Neuronal stem cell (in vitro differentiated cells): Measurements from ENCODE around the gene CDPF1.
A peak's percentile ranks its signal among the peaks of the same experiment; 100 is the strongest.
"Not testable (repeated sequence)": the region's sequence is repeated elsewhere in the genome, so short reads cannot be mapped to it uniquely, and the experiment has no call there.

ENCODE experiments used
- DNase-seq: peaks from one replicate; pipeline ENCODE4 v3.0.0-alpha.2; 2013; ENCODE audit warnings: low spot score
- H2AFZ ChIP-seq: one replicate; pipeline ENCODE4 v1.6.1; 2013; ENCODE audit warnings: mild to moderate bottlenecking, low read length, inconsistent platforms
- H2AK5ac ChIP-seq: 2 replicates; pipeline ENCODE4 v1.6.1; 2013; ENCODE audit warnings: low read depth, mild to moderate bottlenecking, inconsistent platforms, low read length, moderate library complexity, mixed read lengths
- H2BK120ac ChIP-seq: 2 replicates; pipeline ENCODE4 v1.6.1; 2013; ENCODE audit warnings: low read depth, mild to moderate bottlenecking, inconsistent platforms, low read length, moderate library complexity, mixed read lengths
- H2BK12ac ChIP-seq: one replicate; pipeline ENCODE4 v1.6.1; 2013; ENCODE audit warnings: low read length, inconsistent platforms
- H2BK15ac ChIP-seq: 2 replicates; pipeline ENCODE4 v1.6.1; 2013; ENCODE audit warnings: mild to moderate bottlenecking, low read length, inconsistent platforms, mixed read lengths
- H2BK5ac ChIP-seq: one replicate; pipeline ENCODE4 v1.6.1; 2013; ENCODE audit warnings: inconsistent platforms, mild to moderate bottlenecking, low read length, moderate library complexity
- H3K14ac ChIP-seq: one replicate; pipeline ENCODE4 v1.6.1; 2013; ENCODE audit warnings: low read length, inconsistent platforms
- H3K18ac ChIP-seq: 2 replicates; pipeline ENCODE4 v1.6.1; 2013; ENCODE audit warnings: low read length, inconsistent platforms
- H3K23ac ChIP-seq: 2 replicates; pipeline ENCODE4 v1.6.1; 2013; ENCODE audit warnings: low read depth, mild to moderate bottlenecking, mixed read lengths, low read length, inconsistent platforms; ENCODE audit not compliant: poor library complexity
- H3K27ac ChIP-seq: replicated peaks from 3 replicates; pipeline ENCODE4 v1.5.1; 2013; ENCODE audit warnings: low read length, inconsistent platforms
- H3K27me3 ChIP-seq, 3 experiments: 2 replicates each; pipeline ENCODE4 v1.6.1; 2013; ENCODE audit warnings: low read length in 3 of 3, mild to moderate bottlenecking in 2 of 3, inconsistent platforms in 1 of 3, low read depth in 1 of 3, mixed read lengths in 1 of 3, moderate library complexity in 1 of 3; ENCODE audit not compliant: control insufficient read depth in 3 of 3, insufficient read depth in 3 of 3
- H3K36me3 ChIP-seq, 2 donors: replicated peaks in 1 of 2; 2 replicates each; pipeline ENCODE4 v1.6.1; 2013; ENCODE audit warnings: low read length in 2 of 2; ENCODE audit not compliant: control insufficient read depth in 2 of 2, insufficient read depth in 2 of 2
- H3K4ac ChIP-seq: 2 replicates; pipeline ENCODE4 v1.6.1; 2013; ENCODE audit warnings: inconsistent platforms, mild to moderate bottlenecking, low read length, moderate library complexity
- H3K4me1 ChIP-seq, 2 donors: 1 replicate in 1 of 2; 2 replicates in 1 of 2; pipeline ENCODE4 v1.6.1; 2013; ENCODE audit warnings: low read length in 2 of 2, low read depth in 1 of 2; ENCODE audit not compliant: control insufficient read depth in 2 of 2, insufficient read depth in 1 of 2
- H3K4me2 ChIP-seq: one replicate; pipeline ENCODE4 v1.6.1; 2013; ENCODE audit warnings: mild to moderate bottlenecking, low read length, inconsistent platforms; ENCODE audit not compliant: insufficient read depth, poor library complexity, severe bottlenecking
- H3K4me3 ChIP-seq, 2 donors: 2 replicates each; pipeline ENCODE4 v1.5.1; 2013; ENCODE audit warnings: low read length in 2 of 2, mild to moderate bottlenecking in 2 of 2, inconsistent platforms in 1 of 2, moderate library complexity in 1 of 2
- H3K79me1 ChIP-seq: one replicate; pipeline ENCODE4 v1.6.1; 2013; ENCODE audit warnings: low read depth, mild to moderate bottlenecking, inconsistent platforms, low read length, moderate library complexity
- H3K9ac ChIP-seq: one replicate; pipeline ENCODE4 v1.6.1; 2013; ENCODE audit warnings: mild to moderate bottlenecking, low read depth, low read length, inconsistent platforms; ENCODE audit not compliant: poor library complexity
- H3K9me3 ChIP-seq, 2 donors: replicated peaks in 1 of 2; 2 replicates each; pipeline versions ENCODE3 to v1.6.1; 2013; ENCODE audit warnings: low read length in 2 of 2, mild to moderate bottlenecking in 2 of 2, inconsistent platforms in 1 of 2, low read depth in 1 of 2, mixed read lengths in 1 of 2, moderate library complexity in 1 of 2; ENCODE audit not compliant: control insufficient read depth in 2 of 2, insufficient read depth in 1 of 2
- H4K8ac ChIP-seq: one replicate; pipeline ENCODE4 v1.6.1; 2013; ENCODE audit warnings: low read depth, mild to moderate bottlenecking, inconsistent platforms, low read length, moderate library complexity
- H4K91ac ChIP-seq: one replicate; pipeline ENCODE4 v1.6.1; 2013; ENCODE audit warnings: low read length, low read depth, mild to moderate bottlenecking, inconsistent platforms; ENCODE audit not compliant: poor library complexity
- WGBS, 2 donors: extraction: QIAGEN DNeasy Blood & Tissue Kit; methylation state at CpG; one replicate each; pipeline ENCODE4 v1.1.7; 2013; ENCODE audit warnings: missing lambda C conversion rate in 2 of 2, mixed read lengths in 1 of 2; ENCODE audit not compliant: insufficient read length in 2 of 2, insufficient replicate concordance in 1 of 2; ENCODE audit errors: extremely low coverage in 2 of 2; 5-methylcytosine and 5-hydroxymethylcytosine counted together

The CDPF1 gene

GRCh38 chr22:46267431-46268279, 17.6 kb upstream of the CDPF1 start, which contains the start of gene TTC38:
TSS of gene TTC38 (plus strand) at chr22:46268008. CDS start at chr22:46268040, 32 bp downstream.
- Histone ChIP-seq H3K4me2 (peak within 1 kb of the TSS; percentile 86), H2BK120ac (peak within 1 kb of the TSS; percentile 87), H3K79me1 (no peaks in the 10 kb centered on the region), H3K14ac (peak within 1 kb of the TSS; percentile 84), H4K8ac (peak within 1 kb of the TSS; percentile 82), H3K4me1 (peaks cover 0 to 4% of the 10 kb centered on the region in 2 donors), H3K23ac (peak within 1 kb of the TSS; percentile 85), H3K18ac (peak within 1 kb of the TSS; percentile 84), H3K27ac (no peak within 1 kb of the TSS), H3K9ac (peak within 1 kb of the TSS; percentile 77), H2BK5ac (peak within 1 kb of the TSS; percentile 82), H2BK15ac (no peak within 1 kb of the TSS), H3K4ac (peak within 1 kb of the TSS; percentile 37), H2BK12ac (no peak within 1 kb of the TSS), H3K9me3 (peaks cover 10 to 34% of the 10 kb centered on the region in 2 donors), H3K36me3 (peaks cover 5 to 22% of the 10 kb centered on the region in 2 donors), H2AFZ (peak within 1 kb of the TSS; percentile 100), H3K4me3 (peak within 1 kb of the TSS; percentile 82 to 86), H2AK5ac (peak within 1 kb of the TSS; percentile 96), H4K91ac (no peak within 1 kb of the TSS), H3K27me3 (peaks cover 9 to 24% (median 16%) of the 10 kb centered on the region in 3 experiments)
- DNase-seq = peak; percentile 58
- WGBS, 2 donors = no CpG with 5 or more reads among the region's 74 CpGs

- H3K36me3 ChIP-seq, H2BK12ac ChIP-seq, H4K8ac ChIP-seq, H2BK5ac ChIP-seq, H3K4me2 ChIP-seq, H3K27ac ChIP-seq, H2BK120ac ChIP-seq, H2AK5ac ChIP-seq, H2BK15ac ChIP-seq, DNase-seq, H3K9ac ChIP-seq, H3K18ac ChIP-seq, H2AFZ ChIP-seq, H3K23ac ChIP-seq, H3K4me3 ChIP-seq, H4K91ac ChIP-seq, H3K14ac ChIP-seq, H3K79me1 ChIP-seq, H3K4me1 ChIP-seq, H3K4ac ChIP-seq: not testable (repeated sequence)
- H3K27me3 ChIP-seq = peaks cover 18 to 39% (median 36%) of the 10 kb centered on the region in 3 experiments
- no CpG with 5 or more reads among the region's 4 CpGs for WGBS, 2 donors
- peaks cover 22 to 53% of the 10 kb centered on the region in 2 donors for H3K9me3 ChIP-seq
Measured at GRCh38 chr22:46265627-46266026, 15.5 kb upstream of the CDPF1 start.

- H3K9ac ChIP-seq, H2BK120ac ChIP-seq, H2BK15ac ChIP-seq, H3K4me3 ChIP-seq, DNase-seq, H2AK5ac ChIP-seq, H2BK5ac ChIP-seq, H3K36me3 ChIP-seq, H3K23ac ChIP-seq, H4K8ac ChIP-seq, H3K4me2 ChIP-seq, H4K91ac ChIP-seq, H3K18ac ChIP-seq, H2BK12ac ChIP-seq, H3K27ac ChIP-seq, H2AFZ ChIP-seq, H3K79me1 ChIP-seq, H3K14ac ChIP-seq, H3K4ac ChIP-seq, H3K4me1 ChIP-seq: not testable (repeated sequence)
- H3K27me3 ChIP-seq = peaks cover 18 to 47% (median 39%) of the 10 kb centered on the region in 3 experiments
- no CpG with 5 or more reads among the region's 6 CpGs for WGBS, 2 donors
- H3K9me3 ChIP-seq = peaks cover 28 to 63% of the 10 kb centered on the region in 2 donors
Measured at GRCh38 chr22:46264520-46264919, 14.4 kb upstream of the CDPF1 start.

GRCh38 chr22:46263216-46263590, 13.1 kb upstream of the CDPF1 start, which contains the start of gene PKDREJ:
TSS of gene PKDREJ (minus strand) at chr22:46263343. CDS start at chr22:46263322, 21 bp downstream.
- H2AK5ac ChIP-seq = peak within 1 kb of the TSS; percentile 24
- H3K4me1 ChIP-seq = peaks cover 0 to 2% of the 10 kb centered on the region in 2 donors
- no peak within 1 kb of the TSS for H2AFZ ChIP-seq
- H2BK120ac ChIP-seq = no peak within 1 kb of the TSS
- no peak within 1 kb of the TSS for H2BK12ac ChIP-seq
- peak within 1 kb of the TSS; percentile 77 for H3K18ac ChIP-seq
- H3K14ac ChIP-seq = no peak within 1 kb of the TSS
- no peak within 1 kb of the TSS for H3K4ac ChIP-seq
- H4K8ac ChIP-seq = no peak within 1 kb of the TSS
- peak within 1 kb of the TSS; percentile 69 for H3K23ac ChIP-seq
- peaks cover 33 to 74% of the 10 kb centered on the region in 2 donors for H3K9me3 ChIP-seq
- H3K4me2 ChIP-seq = peak within 1 kb of the TSS; percentile 64
- peak within 1 kb of the TSS in 1 of 2 donors; percentile 64 for H3K4me3 ChIP-seq
- no peak within 1 kb of the TSS for H4K91ac ChIP-seq
- peaks cover 18 to 52% (median 42%) of the 10 kb centered on the region in 3 experiments for H3K27me3 ChIP-seq
- no peak for DNase-seq
- H2BK15ac ChIP-seq = no peak within 1 kb of the TSS
- no peak within 1 kb of the TSS for H3K27ac ChIP-seq
- no peaks in the 10 kb centered on the region for H3K36me3 ChIP-seq
- H3K9ac ChIP-seq = peak within 1 kb of the TSS; percentile 51
- H2BK5ac ChIP-seq = no peak within 1 kb of the TSS
- no peaks in the 10 kb centered on the region for H3K79me1 ChIP-seq
- WGBS, 2 donors = no CpG with 5 or more reads among the region's 30 CpGs
